SK-N-MC (cell line): Measurements from ENCODE around the gene DDX17.

Experiments used
- EZH2 ChIP-seq: fragments of 200-600 bp; sonication (generic); IDR thresholded peaks from one replicate; pipeline ENCODE4 v1.6.1; 2017; ENCODE audit warnings: antibody characterized with exemption
- FOXP2 ChIP-seq: optimal IDR thresholded peaks from 2 replicates; pipeline ENCODE3; 2011; ENCODE audit warnings: mild to moderate bottlenecking, moderate library complexity; ENCODE audit not compliant: insufficient read depth; ENCODE audit errors: extremely low read length, control extremely low read depth
- POLR2AphosphoS5 ChIP-seq: IDR thresholded peaks from 2 replicates; pipeline ENCODE4 v1.6.1; 2012; ENCODE audit warnings: mild to moderate bottlenecking, low read depth, low read length, borderline replicate concordance

- TF ChIP-seq FOXP2: no peak
- TF ChIP-seq EZH2: no peak
- TF ChIP-seq POLR2AphosphoS5: no peak
These were observed 482 bp downstream of the DDX17 start for GRCh38 chr22:38505541-38506117.
